HEK293 (cell line): Measurements from ENCODE around the gene AHCTF1.

Source experiments
- BCL11A ChIP-seq: fragments of 450-650 bp; formaldehyde crosslinking; IDR thresholded peaks from 2 replicates; pipeline ENCODE4 v1.5.1; 2016; ENCODE audit warnings: low read depth, missing biosample characterization, missing genetic modification characterization
- BCL11B ChIP-seq: fragments of 450-650 bp; formaldehyde crosslinking; IDR thresholded peaks from 2 replicates; pipeline ENCODE4 v1.5.1; 2016; ENCODE audit warnings: low read depth, missing biosample characterization, missing genetic modification characterization
- CTCF ChIP-seq: fragments of 450-650 bp; formaldehyde crosslinking; IDR thresholded peaks from 2 replicates; pipeline ENCODE4 v1.5.1; 2016; ENCODE audit warnings: missing biosample characterization, missing genetic modification characterization
- YY1 ChIP-seq: fragments of 450-650 bp; formaldehyde crosslinking; IDR thresholded peaks from 2 replicates; pipeline ENCODE4 v1.5.1; 2018; ENCODE audit warnings: missing biosample characterization, missing genetic modification characterization
- ZBTB26 ChIP-seq: fragments of 450-650 bp; formaldehyde crosslinking; optimal IDR thresholded peaks from 2 replicates; pipeline ENCODE3; 2016; ENCODE audit warnings: missing biosample characterization, mild to moderate bottlenecking, missing genetic modification characterization
- ZNF138 ChIP-seq: fragments of 450-650 bp; formaldehyde crosslinking; IDR thresholded peaks from 2 replicates; pipeline ENCODE4 v1.5.1; 2016; ENCODE audit warnings: missing biosample characterization, missing genetic modification characterization, borderline replicate concordance
- ZNF214 ChIP-seq: fragments of 450-650 bp; formaldehyde crosslinking; IDR thresholded peaks from 2 replicates; pipeline ENCODE4 v1.5.1; 2017; ENCODE audit warnings: missing biosample characterization, mild to moderate bottlenecking, missing genetic modification characterization, borderline replicate concordance
- ZNF426 ChIP-seq: fragments of 450-650 bp; formaldehyde crosslinking; IDR thresholded peaks from 2 replicates; pipeline ENCODE4 v1.5.1; 2017; ENCODE audit warnings: missing biosample characterization, missing genetic modification characterization, mild to moderate bottlenecking, inconsistent platforms, moderate library complexity
- TF ChIP-seq, protein P1 (sequence below): fragments of 450-650 bp; formaldehyde crosslinking; IDR thresholded peaks from 2 replicates; pipeline ENCODE4 v1.5.1; 2017; ENCODE audit warnings: missing biosample characterization, missing genetic modification characterization
- TF ChIP-seq, protein P2 (sequence below): fragments of 450-650 bp; formaldehyde crosslinking; IDR thresholded peaks from 2 replicates; pipeline ENCODE4 v1.5.1; 2017; ENCODE audit warnings: missing biosample characterization, missing genetic modification characterization

- TF ChIP-seq YY1 (tag by site-specific recombination) (no peak), ZNF214 (tag by site-specific recombination) (no peak), CTCF (tag by site-specific recombination) (no peak), BCL11A (tag by site-specific recombination) (no peak), BCL11B (tag by site-specific recombination) (no peak), ZNF426 (tag by site-specific recombination) (no peak), ZBTB26 (tag by site-specific recombination) (no peak), ZNF138 (no peak)
- TF ChIP-seq, protein P1, sequence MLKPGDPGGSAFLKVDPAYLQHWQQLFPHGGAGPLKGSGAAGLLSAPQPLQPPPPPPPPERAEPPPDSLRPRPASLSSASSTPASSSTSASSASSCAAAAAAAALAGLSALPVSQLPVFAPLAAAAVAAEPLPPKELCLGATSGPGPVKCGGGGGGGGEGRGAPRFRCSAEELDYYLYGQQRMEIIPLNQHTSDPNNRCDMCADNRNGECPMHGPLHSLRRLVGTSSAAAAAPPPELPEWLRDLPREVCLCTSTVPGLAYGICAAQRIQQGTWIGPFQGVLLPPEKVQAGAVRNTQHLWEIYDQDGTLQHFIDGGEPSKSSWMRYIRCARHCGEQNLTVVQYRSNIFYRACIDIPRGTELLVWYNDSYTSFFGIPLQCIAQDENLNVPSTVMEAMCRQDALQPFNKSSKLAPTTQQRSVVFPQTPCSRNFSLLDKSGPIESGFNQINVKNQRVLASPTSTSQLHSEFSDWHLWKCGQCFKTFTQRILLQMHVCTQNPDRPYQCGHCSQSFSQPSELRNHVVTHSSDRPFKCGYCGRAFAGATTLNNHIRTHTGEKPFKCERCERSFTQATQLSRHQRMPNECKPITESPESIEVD (tag by site-specific recombination), result no peak
- TF ChIP-seq, protein P2, sequence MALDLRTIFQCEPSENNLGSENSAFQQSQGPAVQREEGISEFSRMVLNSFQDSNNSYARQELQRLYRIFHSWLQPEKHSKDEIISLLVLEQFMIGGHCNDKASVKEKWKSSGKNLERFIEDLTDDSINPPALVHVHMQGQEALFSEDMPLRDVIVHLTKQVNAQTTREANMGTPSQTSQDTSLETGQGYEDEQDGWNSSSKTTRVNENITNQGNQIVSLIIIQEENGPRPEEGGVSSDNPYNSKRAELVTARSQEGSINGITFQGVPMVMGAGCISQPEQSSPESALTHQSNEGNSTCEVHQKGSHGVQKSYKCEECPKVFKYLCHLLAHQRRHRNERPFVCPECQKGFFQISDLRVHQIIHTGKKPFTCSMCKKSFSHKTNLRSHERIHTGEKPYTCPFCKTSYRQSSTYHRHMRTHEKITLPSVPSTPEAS, result no peak
Observed at GRCh38 chr1:246865921-246866320, 65.8 kb downstream of the AHCTF1 start.
